Heart left ventricle (tissue), 13 donors: ENCODE results near the gene EEF1E1.

Experiments used
- POLR2A ChIP-seq, 2 donors: fragments of 450-650 bp; IDR thresholded peaks; one replicate each; pipeline ENCODE4 v1.6.1; 2017; ENCODE audit warnings: antibody characterized with exemption in 2 of 2, mild to moderate bottlenecking in 2 of 2, moderate library complexity in 2 of 2
- TF ChIP-seq, protein P1 (sequence below), 12 donors: fragments of 200-600 bp; sonication (generic) in 4 of 12; IDR thresholded peaks; one replicate each; pipeline versions ENCODE4 v1.5.0 to v1.8.0; 2018 to 2022; ENCODE audit warnings: antibody characterized with exemption in 12 of 12, mild to moderate bottlenecking in 5 of 12
- donor health status: ischemic (EF 13 %, LVEDD 7.1; RV severe dilation, severe dysfunction).
- donor health status: DM: no; HTN: yes; CAD: no.
- donor health status: DM: no; HTN: no; CAD: no.
- donor health status: ischemic (EF 25% LVEDD 6.9; RV normal size, moderate dysfunction).
- donor health status: ischemic (EF 25% LVEDD 5.7; RV mildly dilated, moderate dysfunction).
- donor health status: ischemic (EF 35%, LVEDD 5.7; RV mildly dilated, moderate dysfunction).
- donor health status: nonischemic (EF 11% LVEDD 7.7; RV severe dilation, severe dysfunction).
- donor health status: DM: yes; HTN: yes; CAD: no.
- donor health status: PGD.
- donor health status: ischemic (EF 29% LVEDD 5.4; RV normal size, mild dysfunction).
- donor health status: nonischemic (EF 23%, LVEDD 6.1; RV moderate dilation, normal function).

GRCh38 chr6:8086755-8087306 lies 15.5 kb downstream of the EEF1E1 start:
- TF ChIP-seq POLR2A (IDR thresholded peaks at IDR 0.05), result no peak
- TF ChIP-seq, protein P1, sequence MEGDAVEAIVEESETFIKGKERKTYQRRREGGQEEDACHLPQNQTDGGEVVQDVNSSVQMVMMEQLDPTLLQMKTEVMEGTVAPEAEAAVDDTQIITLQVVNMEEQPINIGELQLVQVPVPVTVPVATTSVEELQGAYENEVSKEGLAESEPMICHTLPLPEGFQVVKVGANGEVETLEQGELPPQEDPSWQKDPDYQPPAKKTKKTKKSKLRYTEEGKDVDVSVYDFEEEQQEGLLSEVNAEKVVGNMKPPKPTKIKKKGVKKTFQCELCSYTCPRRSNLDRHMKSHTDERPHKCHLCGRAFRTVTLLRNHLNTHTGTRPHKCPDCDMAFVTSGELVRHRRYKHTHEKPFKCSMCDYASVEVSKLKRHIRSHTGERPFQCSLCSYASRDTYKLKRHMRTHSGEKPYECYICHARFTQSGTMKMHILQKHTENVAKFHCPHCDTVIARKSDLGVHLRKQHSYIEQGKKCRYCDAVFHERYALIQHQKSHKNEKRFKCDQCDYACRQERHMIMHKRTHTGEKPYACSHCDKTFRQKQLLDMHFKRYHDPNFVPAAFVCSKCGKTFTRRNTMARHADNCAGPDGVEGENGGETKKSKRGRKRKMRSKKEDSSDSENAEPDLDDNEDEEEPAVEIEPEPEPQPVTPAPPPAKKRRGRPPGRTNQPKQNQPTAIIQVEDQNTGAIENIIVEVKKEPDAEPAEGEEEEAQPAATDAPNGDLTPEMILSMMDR (IDR thresholded peaks at IDR 0.05), result no peak
